ENCODE measurements around the gene ELMO1. TPM values are rescaled to one million over a fixed set of nuclear protein-coding genes. Genes with fewer than 3 reads are reported as not detected.

Gene ELMO1
- total and polyA plus RNA-seq, 2 of the 13 experiments (the other 11 are each of a cell fraction or from before 2014, with no cell fraction given) = 0.11 to 0.17 TPM

DNA sequence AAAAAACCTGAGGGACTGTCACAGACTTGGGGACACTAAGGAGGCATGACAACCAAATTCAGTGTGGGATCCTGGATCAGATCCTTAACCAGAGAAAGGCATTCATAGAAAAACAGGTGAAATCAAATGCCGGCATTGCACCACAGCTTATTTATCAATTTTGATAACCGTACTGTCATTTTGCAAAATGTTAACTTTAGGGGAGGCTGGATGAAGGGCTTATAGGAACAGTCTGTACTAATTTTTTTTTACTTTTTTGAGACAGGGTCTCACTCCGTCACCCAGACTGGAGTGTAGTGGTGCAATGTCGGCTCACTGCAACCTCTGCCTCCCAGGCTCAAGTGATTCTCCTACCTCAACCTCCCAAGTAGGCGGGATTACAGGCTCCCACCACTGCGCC lies 217.1 kb downstream of the ELMO1 start:
- TF ChIP-seq MAZ (IDR thresholded peaks at IDR 0.05; ENCODE audit: borderline replicate concordance, low read depth, low read length) (no peak), MAZ (CRISPR knock-in tag; IDR thresholded peaks at IDR 0.05; ENCODE audit: low read depth) (no peak), RNF2 (conservative IDR thresholded peaks at IDR 0.05; ENCODE audit: low read depth) (no peak), YEATS4 (CRISPR knock-in tag; IDR thresholded peaks at IDR 0.05; ENCODE audit: borderline replicate concordance) (no peak), ZNF75D (CRISPR knock-in tag; IDR thresholded peaks at IDR 0.05; ENCODE audit: borderline replicate concordance) (no peak), RXRA (CRISPR knock-in tag; IDR thresholded peaks at IDR 0.05) (no peak), ZNF556 (CRISPR knock-in tag; IDR thresholded peaks at IDR 0.05; ENCODE audit: borderline replicate concordance) (no peak), MBNL3 (CRISPR knock-in tag; conservative IDR thresholded peaks at IDR 0.05) (no peak)
- Histone ChIP-seq H3K79me2 (ENCODE audit: insufficient read depth, low read length) (no peaks in the 10 kb centered on the region), H3K4me2 (ENCODE audit: low read depth, low read length) (no peak overlapping the region), H3K4me3 (replicated peaks in 1 of 3; ENCODE audit: insufficient read depth in 1 of 3, low read depth in 2 of 3, low read length in 3 of 3) (no peak overlapping the region), H3K9me3 (ENCODE audit: low read length) (no peaks in the 10 kb centered on the region), H3K36me3 (replicated peaks in 1 of 2; ENCODE audit: control insufficient read depth in 1 of 2, insufficient read depth in 2 of 2, low read length in 2 of 2) (no peaks in the 10 kb centered on the region), H3K27me3 (ENCODE audit: control insufficient read depth in 1 of 2, insufficient read depth in 2 of 2, low read length in 2 of 2) (peaks cover 0 to 3% of the 10 kb centered on the region in 2 experiments; a peak in 1 of 5 replicates), H3K9ac (ENCODE audit: insufficient read depth, low read depth, low read length) (no peak overlapping the region), H3K27ac (ENCODE audit: extremely low read length, insufficient read depth, low read length) (no peak overlapping the region), H3K4me1 (ENCODE audit: insufficient read depth, low read length) (no peaks in the 10 kb centered on the region), H4K20me1 (ENCODE audit: insufficient read depth, low read length) (no peaks in the 10 kb centered on the region; the same call in 1 of the 2 replicates), H2AFZ (ENCODE audit: low read length) (no peak overlapping the region)
- ChIA-PET POLR2A (no interaction called here), CTCF (ENCODE audit: low intra/inter-chr PET ratio, low total read pairs) (no interaction called here)
- no TSS peak for BruUV-seq (replicated peaks)
- WGBS (ENCODE audit: low lambda C conversion rate) = 55% methylated on average over 6 of the region's 6 CpGs
- no peak for DNase-seq (ENCODE audit: low spot score)
- intact Hi-C loops (cut with micrococcal nuclease; ENCODE audit: unreplicated experiment) (loop anchor here (5.0 to 10.0 kb wide), 2 partner anchors 123 to 266 kb away; no protein-coding TSS in a partner anchor), in situ Hi-C loops (cut with HindIII; ENCODE audit: extremely low pct_ligation_motif_present, low pct_unique_long_range_greater_than_20kb) (loop anchor here (25.0 kb wide), 1 partner anchor 606 kb away; the partner anchor contains the start of gene NME8)
- ATAC-seq = no peak
- no peak for FAIRE-seq

DNA sequence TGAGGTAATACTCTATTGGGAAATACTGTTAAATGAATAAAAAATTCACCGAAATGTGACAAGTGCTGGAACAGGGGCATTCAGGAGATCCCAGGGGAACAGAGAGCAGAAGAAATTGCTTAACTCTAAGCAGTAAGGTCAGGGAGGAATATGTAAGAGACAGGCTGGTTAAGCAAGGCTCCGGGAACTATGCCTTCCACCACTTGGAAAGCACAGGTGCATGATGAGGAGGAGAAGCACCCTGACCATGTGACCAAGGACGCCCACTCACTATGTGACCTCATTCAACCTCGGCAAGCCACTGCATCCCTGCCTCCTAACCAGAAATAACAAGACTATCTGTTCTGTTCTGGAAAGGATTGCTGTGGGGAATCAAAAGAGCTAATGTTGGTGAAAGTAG lies 218.4 kb downstream of the ELMO1 start:
- Histone ChIP-seq H3K36me3 (replicated peaks in 1 of 2; ENCODE audit: control insufficient read depth in 1 of 2, insufficient read depth in 2 of 2, low read length in 2 of 2) (no peaks in the 10 kb centered on the region), H3K4me3 (replicated peaks in 1 of 3; ENCODE audit: insufficient read depth in 1 of 3, low read depth in 2 of 3, low read length in 3 of 3) (no peak overlapping the region), H3K4me2 (ENCODE audit: low read depth, low read length) (no peak overlapping the region), H3K27me3 (ENCODE audit: control insufficient read depth in 1 of 2, insufficient read depth in 2 of 2, low read length in 2 of 2) (peaks cover 0 to 9% of the 10 kb centered on the region in 2 experiments; a peak in 1 of 5 replicates), H3K79me2 (ENCODE audit: insufficient read depth, low read length) (no peaks in the 10 kb centered on the region), H3K9me3 (ENCODE audit: low read length) (no peaks in the 10 kb centered on the region), H3K4me1 (ENCODE audit: insufficient read depth, low read length) (no peaks in the 10 kb centered on the region), H3K9ac (ENCODE audit: insufficient read depth, low read depth, low read length) (no peak overlapping the region), H2AFZ (ENCODE audit: low read length) (no peak overlapping the region), H4K20me1 (ENCODE audit: insufficient read depth, low read length) (no peaks in the 10 kb centered on the region), H3K27ac (ENCODE audit: extremely low read length, insufficient read depth, low read length) (no peak overlapping the region)
- in situ Hi-C loops (cut with HindIII; ENCODE audit: extremely low pct_ligation_motif_present, low pct_unique_long_range_greater_than_20kb) (loop anchor here (25.0 kb wide), 1 partner anchor 607 kb away; the partner anchor contains the start of gene NME8), intact Hi-C loops (cut with micrococcal nuclease; ENCODE audit: unreplicated experiment) (loop anchor here (5.0 to 10.0 kb wide), 2 partner anchors 125 to 267 kb away; no protein-coding TSS in a partner anchor)
- TF ChIP-seq, protein P1, sequence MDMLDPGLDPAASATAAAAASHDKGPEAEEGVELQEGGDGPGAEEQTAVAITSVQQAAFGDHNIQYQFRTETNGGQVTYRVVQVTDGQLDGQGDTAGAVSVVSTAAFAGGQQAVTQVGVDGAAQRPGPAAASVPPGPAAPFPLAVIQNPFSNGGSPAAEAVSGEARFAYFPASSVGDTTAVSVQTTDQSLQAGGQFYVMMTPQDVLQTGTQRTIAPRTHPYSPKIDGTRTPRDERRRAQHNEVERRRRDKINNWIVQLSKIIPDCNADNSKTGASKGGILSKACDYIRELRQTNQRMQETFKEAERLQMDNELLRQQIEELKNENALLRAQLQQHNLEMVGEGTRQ (IDR thresholded peaks at IDR 0.05; ENCODE audit: low read depth, low read length) = 0 out of 2 replicates have a peak, but pooled peaks have one; percentile 12
- TF ChIP-seq, protein P1 (CRISPR knock-in tag; IDR thresholded peaks at IDR 0.05; ENCODE audit: borderline replicate concordance) = no peak
- TF ChIP-seq CBX2 (IDR thresholded peaks at IDR 0.05; ENCODE audit: low read depth, low read length) (no peak), CBX2 (CRISPR knock-in tag; IDR thresholded peaks at IDR 0.05; ENCODE audit: low read depth) (no peak)
- no peak for DNase-seq (ENCODE audit: low spot score)
- no TSS peak for BruUV-seq (replicated peaks)
- no peak for FAIRE-seq
- WGBS (ENCODE audit: low lambda C conversion rate) = 10% methylated on average over 4 of the region's 4 CpGs
- ChIA-PET CTCF (ENCODE audit: low intra/inter-chr PET ratio, low total read pairs) (no interaction called here), POLR2A (no interaction called here)
- ATAC-seq = no peak

Data from HepG2 (cell line).